Chondrocyte (in vitro differentiated cells): ENCODE results near the gene TEAD1. TPM values are rescaled to one million over a fixed set of nuclear protein-coding genes. Genes with fewer than 3 reads are reported as not detected.

Experiments used
- DNase-seq: peaks from one replicate; pipeline ENCODE4 v3.0.0; 2021; ENCODE audit warnings: mixed read lengths, low spot score
- H3K27ac Mint-ChIP-seq: one replicate; pipeline ENCODE4 v1.8.0; 2021; ENCODE audit warnings: mild to moderate bottlenecking, moderate library complexity, mixed read lengths; ENCODE audit not compliant: unreplicated experiment
- H3K27me3 Mint-ChIP-seq: 2 replicates; pipeline ENCODE4 v1.8.0; 2021; ENCODE audit warnings: low read depth, mixed read lengths
- H3K36me3 Mint-ChIP-seq: 2 replicates; pipeline ENCODE4 v1.8.0; 2021; ENCODE audit warnings: low read depth, mixed read lengths
- H3K4me1 Mint-ChIP-seq: 2 replicates; pipeline ENCODE4 v1.8.0; 2021; ENCODE audit warnings: low read depth, mild to moderate bottlenecking, mixed read lengths
- H3K4me3 Mint-ChIP-seq: one replicate; pipeline ENCODE4 v1.8.0; 2021; ENCODE audit warnings: mild to moderate bottlenecking, moderate library complexity, mixed read lengths; ENCODE audit not compliant: unreplicated experiment
- H3K9me3 Mint-ChIP-seq: 2 replicates; pipeline ENCODE4 v1.8.0; 2021; ENCODE audit warnings: low read depth, mixed read lengths
- CTCF ChIP-seq: fragments of 200-600 bp; sonication (generic); IDR thresholded peaks from 2 replicates; pipeline ENCODE4 v1.5.0; 2021; ENCODE audit warnings: antibody characterized with exemption, mild to moderate bottlenecking, moderate library complexity
- total RNA-seq: library from RNA; stranded (reverse); gene quantifications from 3 replicates; pipeline ENCODE4 v1.2.1, GENCODE V29; 2021

The TEAD1 gene
- total RNA-seq, 1 donor from 2014 or later = 137 TPM

- no peak overlapping the region for H3K4me3 Mint-ChIP-seq
- no peaks in the 10 kb centered on the region for H3K27me3 Mint-ChIP-seq
- DNase-seq = no peak
- H3K27ac Mint-ChIP-seq = peak overlapping the region; percentile 84
- H3K9me3 Mint-ChIP-seq = peaks cover 3% of the 10 kb centered on the region
- H3K36me3 Mint-ChIP-seq = no peaks in the 10 kb centered on the region
- TF ChIP-seq CTCF = no peak
- peaks cover 60% of the 10 kb centered on the region for H3K4me1 Mint-ChIP-seq
These were observed 155.5 kb downstream of the TEAD1 start for GRCh38 chr11:12829540-12830314.

DNA sequence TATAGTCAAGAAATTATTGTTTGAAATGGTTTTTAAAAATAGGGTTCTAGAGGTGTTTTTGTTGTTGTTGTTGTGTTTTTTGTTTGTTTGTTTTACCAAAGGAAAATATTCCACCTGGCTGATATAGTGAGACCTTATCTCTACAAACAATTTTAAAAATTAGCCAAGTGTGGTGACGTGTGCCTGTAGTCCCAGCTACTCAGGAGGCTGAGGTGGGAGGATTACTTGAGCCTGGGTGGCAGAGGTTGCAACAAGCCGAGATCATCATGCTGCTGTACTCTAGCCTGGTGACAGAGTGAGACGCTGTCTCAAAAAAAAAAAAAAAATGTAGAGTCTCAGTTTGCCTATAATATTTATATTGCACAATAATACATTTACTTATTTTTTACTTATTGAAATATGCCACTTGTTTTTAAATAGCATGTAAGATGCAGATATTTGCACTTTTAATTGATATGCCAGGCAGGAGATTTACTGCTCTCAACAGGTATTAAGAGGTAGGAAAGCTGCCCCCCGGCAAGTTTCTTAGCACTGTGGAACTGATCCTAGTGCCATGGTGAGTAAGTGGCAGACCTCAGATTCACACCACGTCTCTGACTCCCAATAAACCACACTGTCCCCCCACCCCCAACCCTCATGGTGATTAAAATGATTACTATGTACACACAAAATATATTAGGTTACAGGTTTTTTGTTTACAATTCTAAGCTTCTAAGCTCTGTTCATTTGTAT, 157.4 kb downstream of the TEAD1 start:
- no peaks in the 10 kb centered on the region for H3K27me3 Mint-ChIP-seq
- no peak for DNase-seq
- no peak overlapping the region for H3K4me3 Mint-ChIP-seq
- no peaks in the 10 kb centered on the region for H3K9me3 Mint-ChIP-seq
- peaks cover 70% of the 10 kb centered on the region for H3K4me1 Mint-ChIP-seq
- no peak for TF ChIP-seq CTCF
- no peaks in the 10 kb centered on the region for H3K36me3 Mint-ChIP-seq
- no peak overlapping the region for H3K27ac Mint-ChIP-seq

GRCh38 chr11:12832480-12833224, 158.4 kb downstream of the TEAD1 start:
- H3K4me1 Mint-ChIP-seq = peaks cover 65% of the 10 kb centered on the region
- H3K4me3 Mint-ChIP-seq = no peak overlapping the region
- DNase-seq = no peak
- H3K9me3 Mint-ChIP-seq = no peaks in the 10 kb centered on the region
- TF ChIP-seq CTCF = no peak
- peak overlapping the region; percentile 13 for H3K27ac Mint-ChIP-seq
- no peaks in the 10 kb centered on the region for H3K27me3 Mint-ChIP-seq
- H3K36me3 Mint-ChIP-seq = no peaks in the 10 kb centered on the region

- H3K36me3 Mint-ChIP-seq = no peaks in the 10 kb centered on the region
- no peak for DNase-seq
- no peak for TF ChIP-seq CTCF
- no peaks in the 10 kb centered on the region for H3K9me3 Mint-ChIP-seq
- H3K4me1 Mint-ChIP-seq = peaks cover 56% of the 10 kb centered on the region
- no peak overlapping the region for H3K27ac Mint-ChIP-seq
- H3K27me3 Mint-ChIP-seq = no peaks in the 10 kb centered on the region
- H3K4me3 Mint-ChIP-seq = no peak overlapping the region
These were observed 159.9 kb downstream of the TEAD1 start for GRCh38 chr11:12834166-12834565.

DNA sequence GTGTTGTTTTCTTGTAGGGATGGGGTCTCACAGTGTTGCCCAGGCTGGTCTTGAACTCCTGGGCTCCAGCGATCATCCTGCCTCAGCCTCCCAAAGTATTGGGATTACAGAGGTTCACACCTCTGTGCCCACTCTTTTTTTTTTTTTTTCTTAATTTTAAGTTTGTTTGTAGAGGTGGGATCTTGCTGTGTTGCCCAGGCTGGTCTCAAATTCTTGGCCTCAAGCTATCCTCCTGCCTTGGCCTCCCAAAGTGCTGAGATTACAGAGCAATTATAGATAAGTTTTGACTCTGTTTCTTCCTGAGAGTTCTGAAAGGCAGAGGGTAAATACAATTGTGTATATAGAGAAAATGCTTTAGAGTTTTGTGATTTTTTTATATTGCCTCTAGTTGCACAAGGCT, 160.4 kb downstream of the TEAD1 start:
- H3K27ac Mint-ChIP-seq = no peak overlapping the region
- DNase-seq = no peak
- H3K4me3 Mint-ChIP-seq = no peak overlapping the region
- no peaks in the 10 kb centered on the region for H3K27me3 Mint-ChIP-seq
- no peak for TF ChIP-seq CTCF
- H3K4me1 Mint-ChIP-seq = peaks cover 55% of the 10 kb centered on the region
- H3K36me3 Mint-ChIP-seq = no peaks in the 10 kb centered on the region
- no peaks in the 10 kb centered on the region for H3K9me3 Mint-ChIP-seq
